Ishikawa (cell line): ENCODE results near the gene ACOX2.

Experiments
- CEBPB ChIP-seq: IDR thresholded peaks from 2 replicates; pipeline ENCODE4 v1.6.1; 2012
- CREB1 ChIP-seq: IDR thresholded peaks from 2 replicates; pipeline ENCODE4 v1.6.1; 2012; ENCODE audit warnings: low read depth
- EGR1 ChIP-seq: IDR thresholded peaks from 2 replicates; pipeline ENCODE4 v1.6.1; 2012
- EP300 ChIP-seq: IDR thresholded peaks from 2 replicates; pipeline ENCODE4 v1.6.1; 2012; ENCODE audit warnings: borderline replicate concordance
- MAX ChIP-seq: IDR thresholded peaks from 2 replicates; pipeline ENCODE4 v1.6.1; 2012
- RAD21 ChIP-seq: IDR thresholded peaks from 2 replicates; pipeline ENCODE4 v1.6.1; 2012; ENCODE audit warnings: low read depth
- TAF1 ChIP-seq: IDR thresholded peaks from 2 replicates; pipeline ENCODE4 v1.6.1; 2012; ENCODE audit warnings: low read depth, mild to moderate bottlenecking
- TEAD4 ChIP-seq: IDR thresholded peaks from 2 replicates; pipeline ENCODE4 v1.6.1; 2012
- USF1 ChIP-seq: IDR thresholded peaks from 2 replicates; pipeline ENCODE4 v1.6.1; 2012
- YY1 ChIP-seq: IDR thresholded peaks from 2 replicates; pipeline ENCODE4 v1.6.1; 2012; ENCODE audit warnings: low read depth

GRCh38 chr3:58565621-58566397 lies 28.8 kb upstream of the ACOX2 start:
- TF ChIP-seq EP300 (no peak), YY1 (no peak), RAD21 (no peak), CEBPB (no peak), TAF1 (no peak), USF1 (no peak), EGR1 (no peak), TEAD4 (no peak), CREB1 (no peak), MAX (no peak)
